GM12874 (cell line): ENCODE measurements around the gene TM7SF2.

Source experiments
- TF ChIP-seq, protein P1 (sequence below): IDR thresholded peaks from 2 replicates; pipeline ENCODE4 v1.5.1; 2011; ENCODE audit warnings: low read depth, mild to moderate bottlenecking, control low read depth, low read length, moderate library complexity; ENCODE audit not compliant: insufficient read depth

TM7SF2 gene

DNA sequence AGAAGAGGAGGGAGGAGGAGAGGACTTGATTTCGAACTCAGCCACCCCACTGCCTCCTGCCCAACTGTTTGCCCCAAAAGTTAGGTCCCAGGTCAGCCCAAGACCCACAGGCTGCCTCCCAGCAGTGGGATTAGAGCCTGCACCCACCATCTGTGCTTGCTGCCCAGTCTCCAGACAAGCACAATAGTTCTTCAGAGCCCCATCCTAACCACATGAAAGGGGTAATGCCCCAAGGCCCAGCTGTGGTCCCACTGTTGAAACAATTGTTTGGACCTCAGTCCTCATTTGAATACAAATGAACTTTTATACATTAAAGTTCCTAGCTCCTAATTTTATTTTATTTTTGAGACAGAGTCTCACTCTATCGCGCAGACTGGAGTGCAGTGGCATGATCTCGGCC is 21.0 kb upstream of the TM7SF2 start:
- TF ChIP-seq, protein P1, sequence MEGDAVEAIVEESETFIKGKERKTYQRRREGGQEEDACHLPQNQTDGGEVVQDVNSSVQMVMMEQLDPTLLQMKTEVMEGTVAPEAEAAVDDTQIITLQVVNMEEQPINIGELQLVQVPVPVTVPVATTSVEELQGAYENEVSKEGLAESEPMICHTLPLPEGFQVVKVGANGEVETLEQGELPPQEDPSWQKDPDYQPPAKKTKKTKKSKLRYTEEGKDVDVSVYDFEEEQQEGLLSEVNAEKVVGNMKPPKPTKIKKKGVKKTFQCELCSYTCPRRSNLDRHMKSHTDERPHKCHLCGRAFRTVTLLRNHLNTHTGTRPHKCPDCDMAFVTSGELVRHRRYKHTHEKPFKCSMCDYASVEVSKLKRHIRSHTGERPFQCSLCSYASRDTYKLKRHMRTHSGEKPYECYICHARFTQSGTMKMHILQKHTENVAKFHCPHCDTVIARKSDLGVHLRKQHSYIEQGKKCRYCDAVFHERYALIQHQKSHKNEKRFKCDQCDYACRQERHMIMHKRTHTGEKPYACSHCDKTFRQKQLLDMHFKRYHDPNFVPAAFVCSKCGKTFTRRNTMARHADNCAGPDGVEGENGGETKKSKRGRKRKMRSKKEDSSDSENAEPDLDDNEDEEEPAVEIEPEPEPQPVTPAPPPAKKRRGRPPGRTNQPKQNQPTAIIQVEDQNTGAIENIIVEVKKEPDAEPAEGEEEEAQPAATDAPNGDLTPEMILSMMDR, result no peak

DNA sequence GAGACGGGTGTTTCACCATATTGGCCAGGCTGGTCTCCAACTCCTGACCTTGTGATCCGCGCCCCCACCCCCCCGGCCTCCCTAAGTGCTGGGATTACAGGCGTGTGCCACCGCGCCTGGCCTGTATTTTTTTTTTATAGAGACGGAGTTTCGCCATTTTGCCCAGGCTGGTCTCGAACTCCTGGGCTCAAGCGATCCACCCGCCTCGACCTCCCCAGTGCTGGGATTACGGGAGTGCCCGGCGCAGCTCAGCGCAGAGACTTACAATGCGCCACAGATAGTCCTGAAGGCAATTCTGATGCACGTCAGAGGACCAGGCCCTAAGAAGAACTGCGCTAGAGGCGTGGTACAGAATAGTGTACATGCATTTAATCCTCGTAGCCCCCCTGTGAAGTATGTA is 16.2 kb upstream of the TM7SF2 start:
- TF ChIP-seq, protein P1, result no peak

DNA sequence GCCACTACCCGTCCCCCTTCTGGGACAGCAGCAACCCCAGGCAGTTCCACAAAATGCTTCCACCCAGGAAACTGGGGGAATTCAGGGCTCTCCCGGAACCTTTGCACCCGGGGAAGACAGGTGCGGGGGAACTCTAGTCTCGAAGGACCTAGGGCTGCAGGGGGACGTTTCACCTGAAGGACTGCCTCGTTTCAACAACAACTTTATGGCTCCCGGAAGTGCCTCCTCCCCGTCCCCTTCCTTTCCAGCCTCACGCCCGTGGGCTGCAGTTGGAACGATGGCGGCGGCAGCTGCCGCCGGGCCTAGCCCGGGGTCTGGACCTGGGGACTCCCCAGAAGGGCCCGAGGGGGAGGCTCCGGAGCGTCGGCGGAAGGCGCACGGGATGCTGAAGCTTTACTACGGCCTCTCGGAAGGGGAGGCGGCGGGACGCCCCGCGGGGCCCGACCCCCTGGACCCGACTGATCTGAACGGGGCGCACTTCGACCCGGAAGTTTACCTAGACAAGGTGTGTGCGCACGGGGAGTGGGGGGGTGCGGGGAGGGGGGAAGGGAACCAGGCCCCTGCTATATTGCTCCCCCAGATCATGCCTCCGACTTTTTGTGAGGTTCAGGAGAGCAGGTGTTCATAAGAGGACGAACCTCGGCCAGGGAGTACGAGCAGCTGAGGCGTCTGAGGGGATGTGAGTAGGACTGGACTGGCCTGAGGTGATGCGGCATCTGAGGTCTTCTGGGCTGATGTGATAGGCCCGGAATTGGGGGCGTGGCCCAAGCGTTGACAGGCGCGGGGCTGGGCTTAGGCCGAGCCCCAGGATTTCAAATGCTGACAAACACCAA is 15.5 kb upstream of the TM7SF2 start, which contains the start of gene VPS51:
TSS of gene VPS51 (plus strand) at position 241 of the 833 bp plus-strand sequence. CDS start at position 278, 37 bp downstream.
- TF ChIP-seq, protein P1, result no peak

DNA sequence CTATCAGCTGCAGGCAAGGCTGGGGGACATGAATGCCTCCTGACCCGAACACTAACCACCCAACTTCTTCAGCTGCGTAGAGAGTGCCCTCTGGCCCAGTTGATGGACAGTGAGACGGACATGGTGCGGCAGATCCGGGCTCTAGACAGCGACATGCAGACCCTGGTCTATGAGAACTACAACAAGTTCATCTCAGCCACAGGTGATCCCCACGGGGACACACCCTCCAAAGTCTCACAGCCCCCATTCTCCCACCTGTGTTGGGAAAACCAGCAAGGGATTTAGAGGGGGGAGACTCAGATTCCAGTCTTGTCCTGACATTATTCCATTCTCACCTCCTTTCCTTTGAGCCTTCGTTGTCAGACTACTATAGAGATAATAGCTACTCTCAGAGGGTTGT is 14.7 kb upstream of the TM7SF2 start:
- TF ChIP-seq, protein P1, result no peak

DNA sequence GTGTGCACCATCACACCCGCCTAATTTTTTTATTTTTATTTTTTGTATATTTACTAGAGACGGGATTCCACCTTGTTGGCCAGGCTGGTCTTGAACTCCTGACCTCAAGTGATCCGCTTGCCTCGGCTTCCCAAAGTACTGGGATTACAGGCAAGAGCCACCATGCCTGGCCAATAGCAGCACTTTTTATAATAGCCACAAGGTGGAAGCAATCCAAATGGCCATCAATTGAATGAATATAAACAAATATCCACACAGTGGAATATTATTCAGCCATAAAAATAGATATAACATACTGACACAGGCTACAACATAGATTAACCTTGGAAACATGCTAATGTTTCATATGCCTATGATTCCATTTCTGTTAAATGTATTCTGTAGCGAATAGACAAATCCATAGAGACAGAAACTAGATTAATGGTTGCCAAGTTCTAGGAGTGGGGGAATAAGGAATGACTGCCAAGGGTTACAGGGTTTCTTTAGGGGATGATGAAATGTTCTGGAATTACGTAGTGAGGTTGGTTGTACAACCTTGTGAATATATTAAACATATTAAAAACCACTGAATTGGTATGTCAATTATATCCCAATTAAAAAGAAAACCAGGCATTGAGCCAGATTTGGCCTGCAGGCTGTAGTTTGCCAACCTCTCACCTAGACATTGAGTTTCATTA is 10.9 kb upstream of the TM7SF2 start:
- TF ChIP-seq, protein P1, result no peak

DNA sequence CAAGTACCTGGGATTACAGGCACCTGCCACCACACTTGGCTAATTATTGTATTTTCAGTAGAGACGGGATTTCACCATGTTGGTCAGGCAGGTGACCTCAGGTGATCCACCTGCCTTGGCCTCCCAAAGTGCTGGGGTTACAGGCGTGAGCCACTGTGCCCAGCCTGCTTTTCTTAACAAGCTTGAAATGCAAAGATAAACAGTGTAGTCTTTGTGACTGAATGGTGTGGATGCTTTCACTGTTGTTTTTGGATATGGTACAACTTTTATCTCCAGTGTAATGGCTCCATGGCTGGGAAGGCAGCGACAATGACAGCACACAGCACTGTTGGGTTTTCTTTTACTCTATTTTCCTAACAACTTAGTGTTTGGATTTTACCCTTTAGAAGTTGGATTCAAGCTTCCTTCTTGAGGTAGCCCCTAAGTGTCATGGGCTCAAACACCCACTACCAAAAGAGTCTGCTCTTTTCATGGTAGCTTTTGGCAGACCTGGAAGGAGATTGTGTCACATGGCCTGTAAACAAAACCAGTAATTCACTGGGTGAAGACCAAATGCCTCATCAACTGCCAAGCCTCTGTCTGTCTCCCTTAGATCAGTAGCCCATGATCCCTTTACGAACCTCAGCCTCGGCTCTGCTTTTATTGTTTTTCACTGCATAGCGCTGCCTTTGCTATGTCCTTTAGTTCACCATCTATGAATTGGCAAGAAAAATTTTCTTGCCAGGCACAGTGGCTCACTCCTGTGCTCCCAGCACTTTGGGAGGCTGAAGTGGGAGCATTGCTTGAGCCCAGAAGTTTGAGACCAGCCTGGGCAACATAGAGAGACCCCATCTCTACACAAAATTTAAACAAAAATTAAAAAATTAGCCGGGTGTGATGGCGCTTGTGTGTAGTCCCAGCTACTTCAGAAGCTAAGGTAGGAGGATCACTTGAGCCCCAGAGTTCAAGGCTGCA is 9.3 kb upstream of the TM7SF2 start:
- TF ChIP-seq, protein P1, result no peak
